Limb (tissue), 2 donors: ENCODE data around the gene OR13J1.
A peak's percentile ranks its signal among the peaks of the same experiment; 100 is the strongest.
"Not testable (repeated sequence)": the region's sequence is repeated elsewhere in the genome, so short reads cannot be mapped to it uniquely, and the experiment has no call there.

Source experiments
- DNase-seq, 2 donors: peaks; one replicate each; pipeline ENCODE4 v3.0.0-alpha.2; 2016; ENCODE audit errors: extremely low spot score in 2 of 2

Gene OR13J1

DNA sequence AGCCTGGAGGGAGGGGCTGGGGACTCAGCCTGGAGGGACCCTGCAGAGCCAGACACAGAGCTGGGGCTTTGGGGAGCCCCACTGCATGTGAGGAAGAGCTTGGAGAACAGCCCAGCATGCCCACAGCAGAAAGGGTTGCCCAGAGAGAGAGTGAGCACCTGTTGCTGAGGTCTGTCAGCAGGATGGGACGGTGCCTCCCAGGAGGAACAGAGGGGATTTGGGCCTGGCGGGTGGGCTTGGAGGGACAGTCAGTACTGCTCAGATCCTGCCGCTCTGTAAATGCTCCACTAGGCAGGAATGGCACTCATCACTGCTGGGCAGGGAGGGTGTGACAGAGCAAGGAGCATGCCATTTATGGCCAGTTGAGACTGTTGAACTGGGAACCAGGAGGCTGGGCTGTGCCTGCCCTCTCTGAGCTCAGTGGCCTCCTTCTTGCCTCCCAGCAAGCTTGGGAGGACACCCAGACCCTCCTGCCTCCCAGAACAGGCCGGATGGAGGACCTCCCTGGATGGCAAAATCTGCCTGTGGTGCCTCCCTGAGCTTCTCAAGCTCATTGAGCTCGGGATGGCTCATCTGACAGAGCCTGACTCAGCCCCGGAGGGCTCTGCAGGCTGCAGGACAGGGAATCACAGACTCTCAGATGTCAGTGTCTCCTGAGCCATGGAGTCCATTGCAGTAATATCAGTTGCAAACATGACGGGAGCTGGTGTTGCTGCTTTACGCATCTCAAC, 35.0 kb upstream of the OR13J1 start:
- no peak for DNase-seq

DNA sequence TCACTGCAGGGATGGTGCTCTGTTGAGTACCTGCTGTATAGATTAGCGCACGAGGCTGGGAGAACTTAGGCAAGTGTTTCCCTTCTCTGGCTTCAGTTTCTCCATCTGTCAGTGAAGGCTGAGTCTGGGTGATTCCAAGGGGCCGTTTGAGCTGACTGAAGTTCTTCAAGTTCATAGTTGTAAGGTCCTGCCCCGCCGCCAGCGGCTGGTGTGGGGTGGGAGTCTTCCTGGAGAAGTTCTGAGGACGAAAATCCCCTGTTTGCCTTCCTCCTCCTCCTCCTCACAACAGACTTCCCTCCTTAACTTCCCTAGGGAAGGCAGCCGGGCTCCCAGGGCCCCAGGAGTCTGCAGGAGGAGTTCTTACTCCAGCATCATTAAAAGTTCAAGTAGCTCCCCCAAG, 34.1 kb upstream of the OR13J1 start:
- DNase-seq: no peak

DNA sequence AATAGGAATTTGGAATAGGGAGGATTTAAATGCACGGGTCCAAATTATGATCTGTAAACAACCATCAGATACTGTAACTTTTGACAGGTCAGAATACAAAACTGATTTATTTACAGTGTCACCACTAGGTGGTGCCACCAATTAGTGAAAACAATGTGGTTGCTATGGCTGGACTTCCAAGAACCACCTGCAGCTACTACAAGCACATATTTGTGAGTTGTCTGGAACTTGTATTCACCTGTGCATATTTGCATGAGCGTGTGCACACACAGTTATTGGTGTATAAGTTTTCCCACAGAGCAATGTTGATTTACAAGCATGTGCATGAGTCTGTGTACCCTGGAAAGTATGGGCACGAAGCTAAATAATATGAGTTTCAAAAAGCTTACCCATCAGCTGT, 32.8 kb upstream of the OR13J1 start:
- DNase-seq: peak; percentile 47 to 73

DNA sequence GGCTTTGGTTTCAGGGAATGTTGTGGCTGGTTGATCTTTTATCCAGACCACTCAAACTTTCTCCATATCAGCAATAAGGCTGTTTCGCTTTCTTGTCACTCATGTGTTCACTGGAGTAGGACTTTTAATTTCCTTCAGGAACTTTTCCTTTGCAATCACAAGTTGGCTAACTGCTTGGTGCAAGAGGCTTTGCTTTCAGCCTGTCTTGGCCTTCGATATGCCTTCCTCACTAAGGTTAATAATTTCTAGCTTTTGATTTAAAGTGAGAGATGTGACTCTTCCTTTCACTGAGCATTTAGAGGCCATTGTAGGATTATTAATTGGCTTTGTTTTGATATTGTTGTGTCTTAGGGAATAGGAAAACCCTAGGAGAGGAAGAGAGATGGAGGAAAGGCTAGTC, 28.8 kb upstream of the OR13J1 start:
- DNase-seq: no peak

DNA sequence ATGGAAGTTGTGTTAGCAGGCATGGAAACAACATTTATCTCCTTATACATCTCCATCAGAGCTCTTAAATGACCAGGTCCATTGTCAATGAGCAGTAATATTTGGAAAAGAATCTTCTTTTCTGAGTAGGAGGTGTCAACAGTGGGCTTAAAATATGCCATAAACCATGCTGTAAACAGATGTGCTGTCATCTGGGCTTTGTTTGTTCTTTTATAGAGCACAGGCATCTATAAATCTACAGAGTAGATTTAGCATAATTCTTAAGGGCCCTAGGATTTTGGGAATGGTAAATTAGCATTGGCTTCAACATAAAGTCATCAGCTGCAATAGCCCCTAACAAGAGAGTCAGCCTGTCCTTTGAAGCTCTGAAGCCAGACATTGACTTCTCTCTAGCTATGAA, 28.1 kb upstream of the OR13J1 start:
- no peak for DNase-seq

DNA sequence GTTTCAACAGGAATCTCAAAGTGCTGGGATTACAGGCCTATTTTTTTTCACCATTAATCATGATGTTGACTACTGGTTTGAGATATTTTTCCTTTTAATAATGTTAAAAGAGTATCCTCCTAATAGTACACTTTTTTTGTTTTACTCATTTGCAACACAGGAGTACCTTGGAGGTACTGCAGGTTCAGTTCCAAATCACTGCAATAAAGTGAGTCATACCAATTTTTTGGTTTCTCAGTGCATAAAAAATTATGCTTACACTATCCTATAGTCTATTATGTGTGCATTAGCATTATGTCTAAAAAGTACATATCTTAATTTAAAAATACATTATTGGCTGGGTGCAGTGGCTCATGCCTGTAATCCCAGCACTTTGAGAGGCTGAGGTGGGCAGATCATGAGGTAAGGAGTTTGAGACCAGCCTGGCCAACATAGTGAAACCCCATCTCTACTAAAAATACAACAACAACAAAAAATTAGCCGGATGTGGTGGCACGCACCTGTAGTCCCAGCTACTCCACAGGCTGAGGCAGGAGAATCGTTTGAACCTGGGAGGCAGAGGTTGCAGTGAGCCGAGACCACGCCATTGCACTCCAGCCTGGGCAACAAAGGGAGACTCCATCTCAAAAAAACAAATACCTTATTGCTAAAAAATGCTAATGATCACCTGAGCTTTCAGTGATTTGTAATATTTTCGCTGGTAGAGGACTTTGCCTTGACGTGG, 27.3 kb upstream of the OR13J1 start:
- DNase-seq: not testable (repeated sequence)

DNA sequence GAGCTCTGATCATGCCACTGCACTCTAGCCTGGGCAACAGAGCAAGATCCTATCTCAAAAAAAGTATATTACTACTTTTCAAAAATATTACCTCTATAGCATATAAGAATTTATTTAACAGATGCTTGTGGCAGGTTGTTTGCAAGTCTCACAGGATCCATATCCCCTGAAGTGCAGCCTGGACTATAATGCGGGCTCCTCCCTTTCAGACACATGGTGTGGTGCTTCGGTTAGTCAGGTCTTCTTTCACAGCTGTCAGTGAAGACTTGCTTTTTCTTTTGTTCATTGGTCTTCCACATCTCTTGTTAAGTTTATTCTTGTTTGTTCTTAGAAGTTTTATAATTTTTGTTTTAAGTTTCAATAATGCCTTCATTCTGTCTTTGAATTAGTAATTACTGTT, 26.4 kb upstream of the OR13J1 start:
- no peak for DNase-seq

DNA sequence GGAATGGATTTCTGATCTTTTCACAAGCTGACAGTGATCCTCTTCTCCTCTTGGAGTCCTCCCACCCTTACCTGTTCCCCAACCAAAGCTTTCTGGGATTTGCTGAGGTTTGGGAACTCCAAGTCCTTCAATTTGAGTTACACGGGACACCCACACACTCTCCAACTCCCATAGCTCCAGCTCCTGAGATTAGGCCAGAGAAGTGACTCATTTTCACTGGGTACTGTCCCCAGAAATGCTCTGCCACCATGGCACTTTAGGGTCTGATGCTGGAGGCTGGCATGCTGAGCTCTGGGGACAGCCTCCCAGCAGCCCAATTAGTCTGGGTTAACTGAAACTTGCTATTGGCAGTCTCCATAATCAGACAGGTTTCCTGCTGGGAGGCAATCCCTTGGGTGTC, 21.9 kb upstream of the OR13J1 start:
- no peak for DNase-seq

DNA sequence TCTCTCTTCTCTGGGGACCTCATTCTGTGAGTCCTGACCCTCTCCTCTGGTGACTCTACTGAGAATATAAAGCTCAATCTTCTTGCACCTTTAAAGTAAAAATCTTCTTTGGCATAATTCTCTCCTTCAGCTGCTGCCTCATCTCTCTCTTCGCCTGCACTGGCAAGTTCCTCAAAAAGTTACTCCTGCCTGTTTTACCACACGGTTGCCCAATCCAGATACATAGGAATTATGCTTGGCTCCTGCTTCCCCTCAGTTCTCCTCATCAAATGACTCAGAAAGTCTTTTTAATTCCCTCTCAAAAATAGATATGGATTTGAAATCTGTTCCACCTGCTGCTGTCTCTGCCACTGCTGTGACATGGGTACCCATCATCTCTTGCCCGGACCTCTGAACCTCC, 21.4 kb upstream of the OR13J1 start:
- DNase-seq: no peak

DNA sequence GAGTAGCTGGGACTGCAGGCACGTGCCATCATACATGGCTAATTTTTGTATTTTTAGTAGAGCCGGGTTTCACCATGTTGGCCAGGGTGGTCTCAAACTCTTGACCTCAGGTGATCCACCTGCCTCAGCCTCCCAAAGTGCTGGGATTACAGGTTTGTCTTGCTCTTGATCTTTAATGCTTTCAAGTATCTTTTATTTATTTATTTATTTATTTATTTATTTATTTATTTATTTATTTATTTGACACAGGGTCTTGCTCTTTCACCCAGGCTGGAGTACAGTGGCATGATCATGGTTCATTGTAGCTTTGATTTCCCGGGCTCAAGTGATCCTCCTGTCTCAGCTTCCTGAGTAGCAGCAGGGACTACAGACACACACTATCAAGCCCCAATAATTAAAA, 14.7 kb upstream of the OR13J1 start:
- DNase-seq: not testable (repeated sequence)

DNA sequence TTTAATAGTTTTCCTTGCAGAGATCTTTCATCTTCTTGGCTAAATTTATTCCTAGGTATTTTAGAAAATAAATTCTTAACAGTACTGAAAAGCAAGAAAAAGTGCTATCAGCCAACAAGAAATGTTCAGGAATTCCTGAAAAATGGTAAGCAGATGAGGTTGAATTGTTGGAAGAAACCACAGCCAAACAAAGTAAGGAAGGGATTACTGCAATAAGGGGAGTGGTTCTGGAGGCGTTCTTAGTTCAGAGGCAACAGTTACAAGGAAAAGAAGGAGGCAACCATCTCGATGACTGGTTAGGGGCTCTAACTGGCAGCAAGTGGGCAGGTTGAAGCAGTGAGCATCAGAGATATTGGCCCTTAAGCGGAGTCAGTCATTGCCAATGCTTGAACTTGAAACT, 12.8 kb upstream of the OR13J1 start:
- DNase-seq: no peak

DNA sequence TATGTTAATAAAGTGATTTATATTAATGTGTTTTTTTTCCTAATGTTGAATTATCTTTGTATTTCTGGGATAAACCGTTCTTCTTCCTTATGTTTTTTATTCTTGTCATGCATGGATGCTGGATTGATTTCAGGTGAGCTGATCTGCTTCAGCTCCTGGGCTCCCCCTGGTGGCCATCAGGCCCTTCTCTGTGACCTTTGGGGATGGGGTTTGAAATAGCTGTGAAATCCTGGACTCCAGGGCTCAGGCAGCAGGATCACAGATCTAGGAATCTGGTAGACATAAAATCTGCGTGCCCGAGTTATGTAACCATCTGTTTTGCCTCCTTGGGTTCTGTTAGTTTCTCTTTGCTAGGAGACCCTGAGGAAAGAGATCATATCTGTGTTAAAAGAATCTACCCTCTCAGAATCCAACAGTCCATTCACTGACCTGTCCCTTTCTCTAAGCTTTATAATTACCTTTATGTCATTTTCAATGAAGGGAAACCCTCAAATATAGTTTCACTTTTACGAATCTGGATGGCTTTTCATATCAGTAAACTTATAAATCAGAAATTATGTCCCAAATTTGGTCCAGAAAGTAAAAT, 12.2 kb upstream of the OR13J1 start:
- peak; percentile 77 to 90 for DNase-seq

DNA sequence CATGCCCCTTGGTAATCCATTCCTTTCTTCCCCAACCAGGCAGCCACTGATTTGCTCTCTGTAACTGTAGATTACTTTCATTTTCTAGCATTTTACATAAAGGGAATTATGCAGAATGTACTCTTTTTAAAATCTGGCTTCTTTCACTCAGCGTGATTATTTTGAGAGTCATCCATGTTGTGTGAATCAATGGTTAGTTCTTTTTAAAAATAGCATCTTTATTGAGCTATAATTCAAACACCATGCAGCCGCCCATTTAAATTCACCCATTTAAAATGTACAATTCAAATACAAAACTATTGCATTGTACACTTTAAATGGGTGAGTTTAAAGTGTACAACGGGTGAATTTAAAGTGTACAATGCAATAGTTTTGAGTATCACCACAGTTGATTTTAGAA, 2.3 kb upstream of the OR13J1 start:
- no peak for DNase-seq

DNA sequence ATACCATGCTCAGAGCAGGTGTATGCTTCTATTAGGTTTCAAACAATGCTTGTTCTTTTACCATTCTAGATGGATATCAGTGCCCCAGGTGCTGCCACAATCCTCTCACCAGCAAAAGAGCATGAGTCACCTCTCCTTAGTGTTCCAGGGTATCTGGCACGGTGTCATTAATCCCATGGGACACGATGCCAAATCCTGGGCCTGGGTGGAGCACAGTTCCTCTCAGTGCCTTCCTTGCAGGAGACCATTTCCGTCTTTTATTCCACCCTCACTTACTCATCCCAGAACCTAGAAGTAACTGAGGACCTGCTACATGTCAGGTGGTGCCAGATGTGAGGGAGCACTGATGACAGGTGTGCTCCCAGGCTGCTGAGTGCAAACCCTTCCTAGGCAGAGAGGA, 1.3 kb upstream of the OR13J1 start:
- no peak for DNase-seq

DNA sequence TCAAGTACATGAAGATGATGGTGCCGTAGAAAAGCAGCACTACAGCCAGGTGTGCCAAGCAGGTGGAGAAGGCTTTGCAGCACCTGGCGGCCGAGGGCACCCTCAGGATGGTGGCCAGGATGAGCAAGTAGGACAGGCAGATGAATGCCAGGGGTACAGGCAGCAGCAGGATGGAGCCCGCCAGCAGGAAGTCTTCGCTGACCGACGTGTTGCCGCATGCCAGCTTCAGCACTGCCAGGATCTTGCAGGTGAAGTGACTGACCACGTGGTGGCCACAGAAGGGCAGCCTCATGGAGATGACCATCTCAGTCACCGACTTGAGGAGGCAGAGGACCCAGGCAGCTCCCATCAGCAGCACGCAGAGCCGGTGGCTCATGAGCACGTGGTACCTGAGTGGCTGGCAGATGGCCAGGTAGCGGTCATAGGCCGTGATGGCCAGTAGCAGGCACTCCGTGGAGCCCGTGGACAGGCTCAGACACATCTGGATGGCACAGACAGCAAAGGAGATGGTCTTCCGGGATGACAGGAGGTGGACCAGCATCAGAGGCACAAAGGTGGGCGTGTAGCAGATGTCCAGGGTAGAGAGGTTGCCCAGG, 482 bp downstream of the OR13J1 start:
- DNase-seq: no peak

DNA sequence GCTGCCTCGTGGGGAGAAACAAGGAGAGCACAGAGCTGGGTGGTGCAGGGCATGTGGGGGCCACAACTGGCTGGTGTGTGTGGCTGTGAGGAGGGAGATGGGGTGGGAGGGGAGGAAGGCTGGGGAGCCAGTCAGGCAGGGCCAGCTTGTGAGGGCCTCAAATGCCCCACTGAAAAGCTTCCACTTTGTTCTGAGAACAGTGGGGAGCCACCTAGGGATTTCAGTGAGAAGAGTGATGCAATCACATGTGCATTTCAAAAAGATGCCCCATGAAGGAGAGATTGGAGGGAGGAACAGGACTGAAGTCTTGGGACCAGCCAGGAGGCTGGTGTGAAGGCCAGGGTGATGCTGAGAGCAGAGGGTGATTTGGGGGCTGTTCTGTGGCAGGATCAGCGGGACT, 1.3 kb downstream of the OR13J1 start:
- no peak for DNase-seq

DNA sequence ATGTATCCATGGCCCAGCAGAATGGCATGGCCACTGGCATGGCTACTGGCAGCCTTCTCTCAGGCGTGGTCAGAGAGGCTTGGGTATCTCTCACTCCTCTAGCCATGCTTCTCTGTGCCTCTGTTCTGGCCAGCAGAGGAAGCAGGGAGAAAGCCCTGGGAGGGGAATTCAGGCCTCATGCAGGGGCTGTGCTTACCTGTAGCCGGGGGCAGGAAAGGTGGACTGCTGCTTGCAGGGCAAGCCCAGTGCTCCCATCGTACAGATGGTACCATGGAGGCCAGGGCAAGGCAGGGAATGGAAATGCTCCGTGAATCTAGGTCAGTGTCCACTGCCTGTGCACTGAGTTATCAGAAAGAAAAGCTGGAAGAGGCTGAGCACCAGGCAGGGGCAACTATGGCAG, 2.7 kb downstream of the OR13J1 start:
- DNase-seq: no peak

DNA sequence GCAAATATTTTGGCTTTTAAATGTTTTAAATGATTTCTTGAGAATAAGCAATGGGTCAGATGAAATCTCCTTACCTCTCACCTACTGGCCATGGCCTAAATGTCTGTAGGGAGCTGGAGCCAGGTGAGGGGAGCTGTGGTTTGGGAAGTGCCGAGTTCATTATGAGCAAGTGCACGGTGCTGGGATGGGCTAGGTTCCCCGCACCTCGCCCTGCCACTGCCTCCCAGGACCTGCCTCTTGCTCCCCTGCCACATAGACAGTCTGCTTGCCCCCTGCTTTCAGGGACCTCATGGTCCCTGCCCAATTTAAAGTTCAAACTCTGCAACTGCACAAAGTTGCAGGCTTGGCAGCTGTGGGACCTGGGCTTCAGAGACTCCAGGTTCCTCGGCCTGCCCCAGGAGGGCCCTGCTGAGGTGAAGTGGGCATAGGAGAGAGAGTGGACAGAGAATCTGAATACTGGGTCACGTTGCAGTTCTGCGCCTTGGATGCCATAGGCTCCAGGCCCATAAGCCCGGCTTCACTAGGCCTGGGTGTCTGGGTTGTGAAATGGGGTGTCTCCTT, 5.4 kb downstream of the OR13J1 start:
- no peak for DNase-seq

DNA sequence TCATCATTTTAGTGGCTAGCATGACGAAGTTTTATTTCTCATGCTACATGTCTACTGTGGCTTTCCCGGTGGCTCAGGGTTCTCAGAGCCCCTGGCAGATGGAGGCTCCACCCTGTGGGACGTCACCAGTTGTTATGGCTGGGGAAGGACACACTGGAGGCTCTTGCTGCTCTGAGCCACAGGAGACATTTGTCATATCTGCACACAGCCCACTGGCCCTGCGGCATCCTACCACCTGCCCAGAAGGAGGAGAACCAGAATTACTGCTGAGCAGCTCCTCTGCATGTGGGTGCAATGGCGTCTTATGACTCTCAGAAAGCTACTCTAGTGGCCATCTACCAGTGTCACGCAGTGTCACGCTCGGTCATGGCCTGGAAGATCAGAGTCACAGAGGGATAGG, 6.6 kb downstream of the OR13J1 start:
- no peak for DNase-seq

DNA sequence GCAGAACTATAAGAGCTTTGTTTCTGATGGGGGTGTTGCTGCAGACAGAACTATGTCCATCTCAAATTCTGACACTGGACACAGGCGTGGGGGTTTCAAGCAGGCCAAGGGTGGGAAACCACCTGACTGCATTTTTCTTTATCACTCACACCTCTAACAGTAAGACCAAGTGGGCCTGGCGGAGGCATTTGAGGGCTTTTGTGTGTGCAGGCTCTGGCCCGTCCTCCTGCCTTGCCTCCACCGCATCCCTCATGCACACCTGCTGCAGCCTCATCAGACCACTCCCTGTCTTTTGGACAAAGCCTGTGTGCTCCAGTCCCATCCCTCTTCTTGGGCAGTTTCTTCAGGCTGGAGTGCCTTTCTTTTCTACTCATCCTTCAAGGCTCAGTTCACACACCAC, 7.9 kb downstream of the OR13J1 start:
- DNase-seq: no peak

DNA sequence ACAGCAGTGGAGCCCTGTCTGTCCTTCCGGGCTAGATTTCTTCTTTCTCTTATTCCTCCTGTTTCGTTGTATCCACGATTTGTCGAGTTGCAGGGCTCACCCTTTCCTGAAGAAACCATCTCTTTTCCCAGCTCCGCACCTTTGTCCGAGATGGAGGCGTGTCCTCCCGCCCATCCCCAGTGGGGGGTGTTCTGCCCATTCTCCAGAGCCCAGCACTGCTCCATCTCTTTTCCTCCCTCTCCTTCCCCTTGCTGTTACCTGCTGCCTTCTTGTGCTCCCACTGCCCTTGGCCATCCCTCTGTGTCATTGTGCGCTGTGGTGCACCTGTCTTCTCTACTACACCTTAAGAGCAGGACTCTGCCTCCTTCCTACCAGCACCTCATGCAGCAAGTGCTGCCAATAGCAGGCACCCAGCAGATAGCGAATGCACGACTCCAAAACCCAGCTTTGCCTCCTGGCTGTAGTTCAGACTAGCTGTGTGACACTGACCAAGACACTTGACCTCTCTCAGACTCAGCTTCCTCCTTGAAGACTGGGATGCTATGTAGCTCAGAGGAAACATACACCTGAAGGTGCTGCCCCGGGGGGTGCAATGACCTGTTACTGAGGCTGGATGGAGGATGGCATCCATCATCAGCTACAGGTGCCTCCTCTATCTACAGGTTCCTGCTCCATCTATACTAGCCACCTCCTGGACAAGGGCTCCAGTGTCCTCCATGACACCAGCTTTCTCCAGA, 8.9 kb downstream of the OR13J1 start:
- DNase-seq: no peak

DNA sequence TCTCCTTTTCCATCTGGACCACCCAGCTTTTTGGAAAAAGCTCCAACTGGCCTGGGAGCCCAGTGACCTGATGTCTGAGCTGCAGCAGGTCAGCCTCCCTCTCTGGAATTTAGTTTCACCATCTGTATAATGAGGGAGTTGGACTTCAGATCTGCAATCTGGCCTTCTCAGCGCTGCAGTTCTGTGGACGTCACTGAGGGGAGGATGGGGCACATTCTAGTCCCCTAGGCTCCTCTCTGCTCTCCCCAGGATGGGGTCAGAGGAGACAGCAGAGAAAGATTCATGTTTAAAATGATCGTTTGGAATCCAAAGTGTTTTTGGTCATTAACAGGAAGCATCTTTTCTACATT, 10.2 kb downstream of the OR13J1 start:
- no peak for DNase-seq
